Activated naive CD8-positive, alpha-beta T cell (primary cell): ENCODE measurements around the gene ZNHIT1.
"Not testable (repeated sequence)": the region's sequence is repeated elsewhere in the genome, so short reads cannot be mapped to it uniquely, and the experiment has no call there.

ENCODE experiments used
- H3K27ac Mint-ChIP-seq: one replicate; pipeline ENCODE4 v1.8.0; 2021; ENCODE audit warnings: mixed read lengths
- H3K27me3 Mint-ChIP-seq: one replicate; pipeline ENCODE4 v1.8.0; 2021; ENCODE audit warnings: mixed read lengths
- H3K36me3 Mint-ChIP-seq: one replicate; pipeline ENCODE4 v1.8.0; 2021; ENCODE audit warnings: mixed read lengths
- H3K4me1 Mint-ChIP-seq: one replicate; pipeline ENCODE4 v1.8.0; 2021; ENCODE audit warnings: low read depth, mixed read lengths
- H3K4me3 Mint-ChIP-seq: one replicate; pipeline ENCODE4 v1.8.0; 2021; ENCODE audit warnings: mild to moderate bottlenecking, mixed read lengths
- H3K9me3 Mint-ChIP-seq: one replicate; pipeline ENCODE4 v1.8.0; 2021; ENCODE audit warnings: low read depth, mixed read lengths

ZNHIT1 gene

GRCh38 chr7:101202603-101202918 is 15.4 kb upstream of the ZNHIT1 start:
- Mint-ChIP-seq H3K9me3 (no peaks in the 10 kb centered on the region), H3K36me3 (peaks cover 3% of the 10 kb centered on the region), H3K4me3 (no peak overlapping the region), H3K27ac (no peak overlapping the region), H3K4me1 (peaks cover 9% of the 10 kb centered on the region), H3K27me3 (peaks cover 11% of the 10 kb centered on the region)

- not testable (repeated sequence) for H3K27ac Mint-ChIP-seq, H3K4me1 Mint-ChIP-seq, H3K36me3 Mint-ChIP-seq, H3K9me3 Mint-ChIP-seq
- Mint-ChIP-seq H3K27me3 (peaks cover 11% of the 10 kb centered on the region), H3K4me3 (peak overlapping the region; percentile 30)
Measured at GRCh38 chr7:101203740-101204738, 13.9 kb upstream of the ZNHIT1 start.

- no peak overlapping the region for H3K4me3 Mint-ChIP-seq
- no peaks in the 10 kb centered on the region for H3K9me3 Mint-ChIP-seq
- H3K4me1 Mint-ChIP-seq: peaks cover 4% of the 10 kb centered on the region
- peaks cover 5% of the 10 kb centered on the region for H3K27me3 Mint-ChIP-seq
- no peak overlapping the region for H3K27ac Mint-ChIP-seq
- H3K36me3 Mint-ChIP-seq: peaks cover 5% of the 10 kb centered on the region
Measured at GRCh38 chr7:101205901-101206664, 11.9 kb upstream of the ZNHIT1 start.

- H3K36me3 Mint-ChIP-seq: peaks cover 5% of the 10 kb centered on the region
- no peaks in the 10 kb centered on the region for H3K9me3 Mint-ChIP-seq
- H3K4me3 Mint-ChIP-seq: no peak overlapping the region
- peaks cover 5% of the 10 kb centered on the region for H3K27me3 Mint-ChIP-seq
- no peak overlapping the region for H3K27ac Mint-ChIP-seq
- H3K4me1 Mint-ChIP-seq: peaks cover 4% of the 10 kb centered on the region
Measured at GRCh38 chr7:101206665-101207042, 11.3 kb upstream of the ZNHIT1 start.

- H3K9me3 Mint-ChIP-seq: no peaks in the 10 kb centered on the region
- no peak overlapping the region for H3K4me3 Mint-ChIP-seq
- H3K27me3 Mint-ChIP-seq: peaks cover 5% of the 10 kb centered on the region
- H3K27ac Mint-ChIP-seq: no peak overlapping the region
- H3K36me3 Mint-ChIP-seq: peaks cover 5% of the 10 kb centered on the region
- H3K4me1 Mint-ChIP-seq: peaks cover 4% of the 10 kb centered on the region
Measured at GRCh38 chr7:101207459-101207858, 10.5 kb upstream of the ZNHIT1 start.

GRCh38 chr7:101208794-101209193 is 9.2 kb upstream of the ZNHIT1 start:
- no peak overlapping the region for H3K27ac Mint-ChIP-seq
- no peak overlapping the region for H3K4me3 Mint-ChIP-seq
- peaks cover 5% of the 10 kb centered on the region for H3K36me3 Mint-ChIP-seq
- H3K9me3 Mint-ChIP-seq: no peaks in the 10 kb centered on the region
- peaks cover 2% of the 10 kb centered on the region for H3K4me1 Mint-ChIP-seq
- H3K27me3 Mint-ChIP-seq: peaks cover 1% of the 10 kb centered on the region

- Mint-ChIP-seq H3K4me1 (no peaks in the 10 kb centered on the region), H3K9me3 (no peaks in the 10 kb centered on the region), H3K36me3 (peaks cover 5% of the 10 kb centered on the region), H3K27ac (no peak overlapping the region), H3K4me3 (no peak overlapping the region), H3K27me3 (no peaks in the 10 kb centered on the region)
Measured at GRCh38 chr7:101210143-101210542, 7.8 kb upstream of the ZNHIT1 start.

GRCh38 chr7:101211501-101211900 is 6.5 kb upstream of the ZNHIT1 start:
- no peak overlapping the region for H3K27ac Mint-ChIP-seq
- peaks cover 6% of the 10 kb centered on the region for H3K4me1 Mint-ChIP-seq
- H3K27me3 Mint-ChIP-seq: no peaks in the 10 kb centered on the region
- H3K9me3 Mint-ChIP-seq: no peaks in the 10 kb centered on the region
- H3K4me3 Mint-ChIP-seq: no peak overlapping the region
- peaks cover 3% of the 10 kb centered on the region for H3K36me3 Mint-ChIP-seq

- no peak overlapping the region for H3K27ac Mint-ChIP-seq
- no peaks in the 10 kb centered on the region for H3K27me3 Mint-ChIP-seq
- H3K4me1 Mint-ChIP-seq: peaks cover 9% of the 10 kb centered on the region
- H3K4me3 Mint-ChIP-seq: no peak overlapping the region
- peaks cover 3% of the 10 kb centered on the region for H3K36me3 Mint-ChIP-seq
- H3K9me3 Mint-ChIP-seq: no peaks in the 10 kb centered on the region
Measured at GRCh38 chr7:101212014-101212413, 6.0 kb upstream of the ZNHIT1 start.

- Mint-ChIP-seq H3K9me3 (no peaks in the 10 kb centered on the region), H3K4me3 (peak overlapping the region; percentile 83), H3K27me3 (no peaks in the 10 kb centered on the region), H3K4me1 (peaks cover 33% of the 10 kb centered on the region), H3K27ac (peak overlapping the region; percentile 16), H3K36me3 (no peaks in the 10 kb centered on the region)
Measured at GRCh38 chr7:101216001-101216859, 1.7 kb upstream of the ZNHIT1 start.

- Mint-ChIP-seq H3K4me3 (peak overlapping the region; percentile 96), H3K27ac (no peak overlapping the region), H3K9me3 (no peaks in the 10 kb centered on the region), H3K36me3 (no peaks in the 10 kb centered on the region), H3K4me1 (peaks cover 37% of the 10 kb centered on the region), H3K27me3 (no peaks in the 10 kb centered on the region)
Measured at GRCh38 chr7:101216860-101217387, 1.0 kb upstream of the ZNHIT1 start.

GRCh38 chr7:101218236-101219125 is 516 bp downstream of the ZNHIT1 start:
- H3K27me3 Mint-ChIP-seq: no peaks in the 10 kb centered on the region

GRCh38 chr7:101220295-101220694 is 2.3 kb downstream of the ZNHIT1 start:
- Mint-ChIP-seq H3K36me3 (no peaks in the 10 kb centered on the region), H3K27ac (no peak overlapping the region), H3K4me1 (peaks cover 37% of the 10 kb centered on the region), H3K9me3 (no peaks in the 10 kb centered on the region), H3K4me3 (peak overlapping the region; percentile 45), H3K27me3 (no peaks in the 10 kb centered on the region)

More at GRCh38 chr7:101218236-101219125, 516 bp downstream of the ZNHIT1 start:
- H3K36me3 Mint-ChIP-seq: no peaks in the 10 kb centered on the region
- peak overlapping the region; percentile 90 for H3K27ac Mint-ChIP-seq
- peaks cover 37% of the 10 kb centered on the region for H3K4me1 Mint-ChIP-seq
- no peaks in the 10 kb centered on the region for H3K9me3 Mint-ChIP-seq
- H3K4me3 Mint-ChIP-seq: peak overlapping the region; percentile 96
